ENCODE measurements around the gene ARRDC2. TPM values are rescaled to one million over a fixed set of nuclear protein-coding genes. Genes with fewer than 3 reads are reported as not detected.

The ARRDC2 gene
- total RNA-seq, 8 experiments from 2014 or later, result 0.79 to 18.2 (median 5.4) TPM

- peaks cover 0 to 4% of the 10 kb centered on the region in 2 donors for H3K4me1 ChIP-seq (replicated peaks in 1 of 2)
- no peak for ATAC-seq (replicated peaks in 6 of 8)
- in situ Hi-C loops (cut with MboI; ENCODE audit: low pct_unique_long_range_greater_than_20kb in 2 of 9, low sequenced_read_pairs in 9 of 9, unreplicated experiment in 9 of 9), result loop anchor here in 1 of 9 experiments (5.0 kb wide), 1 partner anchor 57 kb away; no protein-coding TSS in a partner anchor
- no peak overlapping the region for H3K4me3 ChIP-seq
- no peak overlapping the region for H3K27ac ChIP-seq
- WGBS, 10 experiments, result 50 to 85% (median 80%) methylated on average over 2 to 7 of the region's 8 CpGs; no CpG with 5 or more reads in 5 of the 10 experiments
Measured at GRCh38 chr19:18059297-18059696, 51.3 kb downstream of the ARRDC2 start.

GRCh38 chr19:18059902-18060301, 51.9 kb downstream of the ARRDC2 start:
- H3K4me1 ChIP-seq (replicated peaks in 1 of 2), result peaks cover 0 to 4% of the 10 kb centered on the region in 2 donors
- WGBS, 10 experiments, result no CpG with 5 or more reads among the region's 5 CpGs
- in situ Hi-C loops (cut with MboI; ENCODE audit: low pct_unique_long_range_greater_than_20kb in 2 of 9, low sequenced_read_pairs in 9 of 9, unreplicated experiment in 9 of 9), result loop anchor here in 1 of 9 experiments (5.0 kb wide), 1 partner anchor 58 kb away; no protein-coding TSS in a partner anchor
- no peak overlapping the region for H3K27ac ChIP-seq
- no peak for ATAC-seq (replicated peaks in 6 of 8)
- H3K4me3 ChIP-seq, result no peak overlapping the region

GRCh38 chr19:18060472-18060871, 52.5 kb downstream of the ARRDC2 start:
- 46 to 80% (median 77%) methylated on average over 1 to 5 of the region's 6 CpGs; no CpG with 5 or more reads in 4 of the 10 experiments for whole genome bisulfite sequencing, 10 experiments
- H3K4me1 ChIP-seq (replicated peaks in 1 of 2), result peaks cover 0 to 4% of the 10 kb centered on the region in 2 donors
- no peak overlapping the region for H3K27ac ChIP-seq
- ATAC-seq (replicated peaks in 6 of 8), result no peak
- no peak overlapping the region for H3K4me3 ChIP-seq
- in situ Hi-C loops (cut with MboI; ENCODE audit: low pct_unique_long_range_greater_than_20kb in 2 of 9, low sequenced_read_pairs in 9 of 9, unreplicated experiment in 9 of 9), result no loop called here

- no peak for ATAC-seq (replicated peaks in 6 of 8)
- Histone ChIP-seq H3K4me1 (replicated peaks in 1 of 2) (peaks cover 0 to 4% of the 10 kb centered on the region in 2 donors), H3K4me3 (no peak overlapping the region), H3K27ac (no peak overlapping the region)
- in situ Hi-C loops (cut with MboI; ENCODE audit: low pct_unique_long_range_greater_than_20kb in 2 of 9, low sequenced_read_pairs in 9 of 9, unreplicated experiment in 9 of 9), result no loop called here
- WGBS, 10 experiments, result 0 to 67% (median 46%) methylated on average over 1 to 2 of the region's 8 CpGs; no CpG with 5 or more reads in 4 of the 10 experiments
Measured at GRCh38 chr19:18062028-18062427, 54.1 kb downstream of the ARRDC2 start.

- peak in 5 of 8 experiments; percentile 21 to 40 (median 27) for ATAC-seq (replicated peaks in 6 of 8)
Measured at GRCh38 chr19:18063463-18063862, 55.5 kb downstream of the ARRDC2 start.

More at GRCh38 chr19:18063463-18063862, 55.5 kb downstream of the ARRDC2 start:
- Histone ChIP-seq H3K4me3 (no peak overlapping the region), H3K27ac (no peak overlapping the region), H3K4me1 (replicated peaks in 1 of 2) (no peaks in the 10 kb centered on the region)
- in situ Hi-C loops (cut with MboI; ENCODE audit: low pct_unique_long_range_greater_than_20kb in 2 of 9, low sequenced_read_pairs in 9 of 9, unreplicated experiment in 9 of 9), result no loop called here
- 20 to 80% (median 50%) methylated on average over 1 to 4 of the region's 5 CpGs; no CpG with 5 or more reads in 3 of the 10 experiments for WGBS, 10 experiments

Other genes starting within 250 kb of the ARRDC2 start
- 1 to 10 TPM in 4 of 8 experiments, under 1 TPM in 2, not detected in 2; 0.09 to 2.7 (median 1.2) TPM for gene B3GNT3, start 213.0 kb upstream of the ARRDC2 start, total RNA-seq
- gene INSL3, start 186.7 kb upstream of the ARRDC2 start, total RNA-seq, result 1 to 10 TPM in 1 of 8 experiments, under 1 TPM in 3, not detected in 4; 0.38 to 1.6 (median 0.55) TPM
- gene JAK3, start 160.2 kb upstream of the ARRDC2 start, total RNA-seq, result 1 to 10 TPM; 1.2 to 9.8 (median 2.8) TPM
- gene RPL18A, start 148.3 kb upstream of the ARRDC2 start, total RNA-seq, result 1,000 to 10,000 TPM; 1,644 to 3,505 (median 2,481) TPM
- 1 to 10 TPM in 2 of 8 experiments, under 1 TPM in 4, not detected in 2; 0.05 to 4.2 (median 0.36) TPM for gene SLC5A5, start 136.2 kb upstream of the ARRDC2 start, total RNA-seq
- 100 to 1,000 TPM in 1 of 8 experiments, 10 to 100 TPM in 7; 39.0 to 116 (median 63.1) TPM for gene CCDC124, start 75.2 kb upstream of the ARRDC2 start, total RNA-seq
- gene KCNN1, start 41.1 kb upstream of the ARRDC2 start, total RNA-seq, result 10 to 100 TPM in 4 of 8 experiments, 1 to 10 TPM in 1, under 1 TPM in 3; 0.10 to 22.3 (median 8.8) TPM
- 1 to 10 TPM in 1 of 8 experiments, under 1 TPM in 5, not detected in 2; 0.05 to 1.2 (median 0.23) TPM for gene IL12RB1, start 78.8 kb downstream of the ARRDC2 start, total RNA-seq
- 10 to 100 TPM in 1 of 8 experiments, 1 to 10 TPM in 7; 3.3 to 11.7 (median 5.8) TPM for gene MAST3, start 89.6 kb downstream of the ARRDC2 start, total RNA-seq
- gene PIK3R2, start 145.0 kb downstream of the ARRDC2 start, total RNA-seq, result 10 to 100 TPM; 15.6 to 62.6 (median 27.4) TPM
- 100 to 1,000 TPM in 1 of 8 experiments, 10 to 100 TPM in 2, 1 to 10 TPM in 3, under 1 TPM in 2; 0.09 to 163 (median 3.1) TPM for gene IFI30, start 165.6 kb downstream of the ARRDC2 start, total RNA-seq
- 10 to 100 TPM in 4 of 8 experiments, 1 to 10 TPM in 4; 6.6 to 22.9 (median 11.1) TPM for gene MPV17L2, start 185.0 kb downstream of the ARRDC2 start, total RNA-seq
- 100 to 1,000 TPM in 1 of 8 experiments, 10 to 100 TPM in 6, 1 to 10 TPM in 1; 2.7 to 142 (median 32.3) TPM for gene RAB3A, start 195.9 kb downstream of the ARRDC2 start, total RNA-seq
- gene PDE4C, start 218.3 kb downstream of the ARRDC2 start, total RNA-seq, result 1 to 10 TPM; 1.3 to 4.3 (median 2.5) TPM

Data from motor neuron (in vitro differentiated cells).